ENCODE data around the gene DNAJC12.
"Not testable (repeated sequence)": the region's sequence is repeated elsewhere in the genome, so short reads cannot be mapped to it uniquely, and the experiment has no call there.

DNAJC12 gene

GRCh38 chr10:67764012-67764822, 73.8 kb downstream of the DNAJC12 start:
- peak; percentile 94 to 96 for DNase-seq (ENCODE audit: low read depth in 2 of 2, low spot score in 1 of 2)

GRCh38 chr10:67763499-67764011, 74.4 kb downstream of the DNAJC12 start:
- DNase-seq (ENCODE audit: low read depth in 2 of 2, low spot score in 1 of 2), result peak; percentile 41 to 65

GRCh38 chr10:67762567-67762966, 75.4 kb downstream of the DNAJC12 start:
- DNase-seq (ENCODE audit: low read depth in 2 of 2, low spot score in 1 of 2), result not testable (repeated sequence)

GRCh38 chr10:67760272-67760671, 77.7 kb downstream of the DNAJC12 start:
- no peak for DNase-seq (ENCODE audit: low read depth in 2 of 2, low spot score in 1 of 2)
